HEK293T (cell line): ENCODE data around the gene TP53RK.

ENCODE experiments used
- ARNT ChIP-seq: fragments of 450-650 bp; IDR thresholded peaks from 2 replicates; pipeline ENCODE4 v1.6.1; 2017; ENCODE audit warnings: mild to moderate bottlenecking
- FOXM1 ChIP-seq: fragments of 450-650 bp; IDR thresholded peaks from 2 replicates; pipeline ENCODE4 v1.6.1; 2017; ENCODE audit warnings: mild to moderate bottlenecking, borderline replicate concordance
- HDGF ChIP-seq: fragments of 450-650 bp; IDR thresholded peaks from 2 replicates; pipeline ENCODE4 v1.6.1; 2017; ENCODE audit warnings: antibody characterized with exemption, borderline replicate concordance
- NFRKB ChIP-seq: fragments of 450-650 bp; IDR thresholded peaks from 2 replicates; pipeline ENCODE4 v1.6.1; 2016; ENCODE audit warnings: mild to moderate bottlenecking, moderate library complexity
- SUZ12 ChIP-seq: fragments of 450-650 bp; IDR thresholded peaks from 2 replicates; pipeline ENCODE4 v1.6.1; 2016; ENCODE audit warnings: mild to moderate bottlenecking
- TARDBP ChIP-seq: fragments of 450-650 bp; IDR thresholded peaks from 2 replicates; pipeline ENCODE4 v1.6.1; 2016
- ZNF384 ChIP-seq: fragments of 450-650 bp; IDR thresholded peaks from 2 replicates; pipeline ENCODE4 v1.6.1; 2016

DNA sequence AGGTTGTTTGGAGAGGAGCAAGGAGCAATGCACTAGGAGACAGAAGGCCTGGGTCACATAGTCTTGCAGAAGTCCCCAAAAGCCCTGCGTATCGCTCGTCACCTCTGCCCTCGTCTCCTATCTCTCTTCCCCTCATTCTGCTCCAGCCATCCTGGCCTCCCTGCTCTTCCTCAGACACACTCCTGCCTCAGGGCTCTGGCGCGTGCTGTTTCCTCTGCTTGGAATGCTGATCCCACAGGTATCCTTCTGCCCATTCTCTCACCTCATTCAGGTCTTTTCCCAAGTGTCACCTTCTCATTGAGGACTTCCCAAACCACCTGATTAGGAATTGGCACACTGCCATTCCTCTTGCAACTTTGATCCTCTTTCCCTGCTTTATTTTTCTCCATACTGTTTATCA lies 11.2 kb upstream of the TP53RK start:
- TF ChIP-seq ZNF384 (no peak), HDGF (no peak), FOXM1 (no peak), SUZ12 (no peak), TARDBP (no peak), ARNT (no peak), NFRKB (no peak)
